DND-41 (cell line): Measurements from ENCODE around the gene PI16.

Source experiments
- EZH2 ChIP-seq: IDR thresholded peaks from 3 replicates; pipeline ENCODE4 v1.6.1; 2012; ENCODE audit warnings: borderline replicate concordance, low read depth, mild to moderate bottlenecking, moderate library complexity, low read length, inconsistent platforms; ENCODE audit not compliant: severe bottlenecking
- TF ChIP-seq, protein P1 (sequence below): IDR thresholded peaks from 2 replicates; pipeline ENCODE4 v1.5.1; 2012; ENCODE audit warnings: borderline replicate concordance, low read length, moderate library complexity, mild to moderate bottlenecking; ENCODE audit not compliant: poor library complexity, severe bottlenecking; ENCODE audit errors: extremely low read depth

DNA sequence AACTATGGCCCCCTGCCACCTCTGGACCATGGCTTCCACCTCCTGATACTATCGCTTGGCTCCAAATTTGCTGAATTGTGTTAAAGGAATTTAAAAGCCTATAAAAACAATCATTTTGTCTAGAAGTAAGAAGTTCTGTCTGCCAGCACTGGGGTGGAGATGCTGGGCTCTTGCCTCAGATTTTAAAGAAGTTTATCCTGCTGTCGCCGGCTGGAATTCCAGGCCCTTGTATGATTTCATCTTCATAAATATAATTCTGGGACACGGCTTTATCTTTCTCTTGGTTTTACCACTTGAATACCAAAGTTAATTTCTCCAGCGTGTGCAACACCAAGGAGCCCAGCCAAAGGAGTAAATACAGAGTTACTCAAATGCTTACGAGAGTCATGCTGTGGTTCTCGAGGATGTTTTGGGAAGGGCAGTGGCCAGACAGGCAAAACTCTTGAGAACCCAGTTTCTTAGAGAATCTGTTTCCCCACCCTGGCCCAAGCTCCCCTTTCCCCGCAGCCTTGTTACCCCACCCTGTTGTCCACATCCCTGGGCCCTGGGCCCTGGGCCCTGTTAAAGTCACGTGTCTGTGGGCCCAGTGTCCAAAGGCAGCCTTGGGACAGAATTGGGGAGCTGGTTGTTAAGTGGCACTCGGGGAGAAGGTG is 36.9 kb upstream of the PI16 start:
- TF ChIP-seq, protein P1, sequence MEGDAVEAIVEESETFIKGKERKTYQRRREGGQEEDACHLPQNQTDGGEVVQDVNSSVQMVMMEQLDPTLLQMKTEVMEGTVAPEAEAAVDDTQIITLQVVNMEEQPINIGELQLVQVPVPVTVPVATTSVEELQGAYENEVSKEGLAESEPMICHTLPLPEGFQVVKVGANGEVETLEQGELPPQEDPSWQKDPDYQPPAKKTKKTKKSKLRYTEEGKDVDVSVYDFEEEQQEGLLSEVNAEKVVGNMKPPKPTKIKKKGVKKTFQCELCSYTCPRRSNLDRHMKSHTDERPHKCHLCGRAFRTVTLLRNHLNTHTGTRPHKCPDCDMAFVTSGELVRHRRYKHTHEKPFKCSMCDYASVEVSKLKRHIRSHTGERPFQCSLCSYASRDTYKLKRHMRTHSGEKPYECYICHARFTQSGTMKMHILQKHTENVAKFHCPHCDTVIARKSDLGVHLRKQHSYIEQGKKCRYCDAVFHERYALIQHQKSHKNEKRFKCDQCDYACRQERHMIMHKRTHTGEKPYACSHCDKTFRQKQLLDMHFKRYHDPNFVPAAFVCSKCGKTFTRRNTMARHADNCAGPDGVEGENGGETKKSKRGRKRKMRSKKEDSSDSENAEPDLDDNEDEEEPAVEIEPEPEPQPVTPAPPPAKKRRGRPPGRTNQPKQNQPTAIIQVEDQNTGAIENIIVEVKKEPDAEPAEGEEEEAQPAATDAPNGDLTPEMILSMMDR = no peak
- no peak for TF ChIP-seq EZH2
